ENCODE measurements around the gene AMH.

AMH gene

DNA sequence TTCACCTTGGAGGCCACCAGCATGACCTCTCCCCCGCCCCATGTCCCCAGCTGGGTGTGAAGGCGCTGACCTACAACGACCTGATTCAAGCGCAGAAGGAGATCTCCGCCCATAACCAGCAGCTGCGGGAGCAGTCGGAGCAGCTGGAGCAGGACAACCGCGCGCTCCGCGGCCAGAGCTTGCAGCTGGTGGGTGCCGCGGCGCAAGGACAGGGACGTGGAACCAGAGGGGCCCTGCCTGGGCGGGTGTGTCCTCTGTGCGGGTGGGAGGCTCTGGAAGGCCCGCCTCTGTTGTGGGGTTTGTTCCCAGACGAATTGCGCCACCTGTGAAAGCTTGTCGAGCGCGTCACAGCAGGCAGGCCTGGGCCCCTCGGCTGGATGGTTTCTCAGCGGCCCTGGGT lies 35.3 kb upstream of the AMH start:
- Mint-ChIP-seq H3K9me3 (no peaks in the 10 kb centered on the region), H3K27ac (no peak overlapping the region), H3K36me3 (peaks cover 36% of the 10 kb centered on the region), H3K4me3 (no peak overlapping the region), H3K27me3 (no peaks in the 10 kb centered on the region), H3K4me1 (peaks cover 21% of the 10 kb centered on the region)
- no peak for DNase-seq
- CTCF ChIA-PET = no interaction called here

DNA sequence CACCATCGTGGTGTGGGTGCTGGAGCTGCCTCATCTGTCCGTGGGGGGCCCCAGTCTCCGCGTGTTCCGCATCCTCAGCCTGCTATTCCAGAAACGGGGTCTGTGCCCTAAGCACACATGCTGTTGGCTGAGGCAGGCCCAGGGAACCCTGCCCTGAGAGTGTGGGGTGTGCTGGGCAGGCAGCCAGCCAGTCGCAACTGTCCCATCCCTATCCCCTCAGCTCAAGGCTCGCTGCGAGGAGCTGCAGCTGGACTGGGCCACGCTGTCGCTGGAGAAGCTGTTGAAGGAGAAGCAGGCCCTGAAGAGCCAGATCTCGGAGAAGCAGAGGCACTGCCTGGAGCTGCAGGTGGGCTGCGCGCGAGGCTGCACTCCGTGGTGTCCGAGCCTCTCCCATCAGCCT lies 34.9 kb upstream of the AMH start:
- H3K4me3 Mint-ChIP-seq = no peak overlapping the region
- no peak for DNase-seq
- peaks cover 36% of the 10 kb centered on the region for H3K36me3 Mint-ChIP-seq
- H3K4me1 Mint-ChIP-seq = peaks cover 21% of the 10 kb centered on the region
- H3K27me3 Mint-ChIP-seq = no peaks in the 10 kb centered on the region
- H3K27ac Mint-ChIP-seq = no peak overlapping the region
- CTCF ChIA-PET = interaction anchor here (0.5 kb wide), 1 partner anchor 177 kb away, joined by 3 read pairs; no protein-coding TSS in a partner anchor
- no peaks in the 10 kb centered on the region for H3K9me3 Mint-ChIP-seq

- Mint-ChIP-seq H3K4me3 (no peak overlapping the region), H3K27me3 (no peaks in the 10 kb centered on the region), H3K36me3 (peaks cover 37% of the 10 kb centered on the region), H3K4me1 (peaks cover 21% of the 10 kb centered on the region), H3K27ac (no peak overlapping the region), H3K9me3 (no peaks in the 10 kb centered on the region)
- CTCF ChIA-PET = interaction anchor here (0.7 to 1.5 kb wide), 2 partner anchors 16 to 59 kb away, joined by 4 read pairs; no protein-coding TSS in a partner anchor
- peak; percentile 46 for DNase-seq
Measured at GRCh38 chr19:2215281-2215751, 33.8 kb upstream of the AMH start.

GRCh38 chr19:2216361-2217225 lies 32.5 kb upstream of the AMH start:
- Mint-ChIP-seq H3K9me3 (no peaks in the 10 kb centered on the region), H3K27ac (peak overlapping the region; percentile 1), H3K27me3 (no peaks in the 10 kb centered on the region), H3K4me1 (peaks cover 21% of the 10 kb centered on the region), H3K36me3 (peaks cover 36% of the 10 kb centered on the region), H3K4me3 (no peak overlapping the region)
- CTCF ChIA-PET = interaction anchor here (1.1 to 1.5 kb wide), 2 partner anchors 14 to 19 kb away, joined by 3 to 4 read pairs; partner anchors contain the start of gene PLEKHJ1
- DNase-seq = no peak

- no peak overlapping the region for H3K4me3 Mint-ChIP-seq
Measured at GRCh38 chr19:2217591-2217990, 31.5 kb upstream of the AMH start.

DNA sequence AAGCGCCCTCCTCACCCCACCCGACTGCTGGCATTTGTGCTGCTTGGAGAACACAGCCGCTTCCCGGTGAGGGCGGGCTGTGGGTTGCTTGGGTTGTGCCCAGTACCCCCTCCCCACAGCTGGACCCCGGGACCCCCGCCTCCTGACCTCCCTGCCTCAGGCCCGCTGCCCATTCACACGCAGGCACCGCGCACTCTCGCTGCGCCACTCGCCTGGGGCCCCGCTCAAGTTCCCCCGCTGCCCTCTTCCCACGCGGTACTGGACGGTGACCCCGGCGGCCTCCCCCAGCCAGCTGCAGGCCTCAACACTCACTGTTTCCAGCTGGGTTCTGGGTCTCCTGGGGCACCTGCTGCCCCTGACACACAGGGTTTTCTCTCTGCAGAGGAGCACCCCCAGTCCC lies 29.4 kb upstream of the AMH start:
- no peak overlapping the region for H3K27ac Mint-ChIP-seq
- no peaks in the 10 kb centered on the region for H3K9me3 Mint-ChIP-seq
- peaks cover 17% of the 10 kb centered on the region for H3K4me1 Mint-ChIP-seq
- H3K4me3 Mint-ChIP-seq = no peak overlapping the region
- DNase-seq = no peak
- CTCF ChIA-PET = no interaction called here
- no peaks in the 10 kb centered on the region for H3K27me3 Mint-ChIP-seq
- peaks cover 36% of the 10 kb centered on the region for H3K36me3 Mint-ChIP-seq

More at GRCh38 chr19:2217591-2217990, 31.5 kb upstream of the AMH start:
- Mint-ChIP-seq H3K4me1 (peaks cover 21% of the 10 kb centered on the region), H3K27ac (no peak overlapping the region), H3K36me3 (peaks cover 29% of the 10 kb centered on the region), H3K9me3 (no peaks in the 10 kb centered on the region), H3K27me3 (no peaks in the 10 kb centered on the region)
- CTCF ChIA-PET = no interaction called here
- DNase-seq = no peak

DNA sequence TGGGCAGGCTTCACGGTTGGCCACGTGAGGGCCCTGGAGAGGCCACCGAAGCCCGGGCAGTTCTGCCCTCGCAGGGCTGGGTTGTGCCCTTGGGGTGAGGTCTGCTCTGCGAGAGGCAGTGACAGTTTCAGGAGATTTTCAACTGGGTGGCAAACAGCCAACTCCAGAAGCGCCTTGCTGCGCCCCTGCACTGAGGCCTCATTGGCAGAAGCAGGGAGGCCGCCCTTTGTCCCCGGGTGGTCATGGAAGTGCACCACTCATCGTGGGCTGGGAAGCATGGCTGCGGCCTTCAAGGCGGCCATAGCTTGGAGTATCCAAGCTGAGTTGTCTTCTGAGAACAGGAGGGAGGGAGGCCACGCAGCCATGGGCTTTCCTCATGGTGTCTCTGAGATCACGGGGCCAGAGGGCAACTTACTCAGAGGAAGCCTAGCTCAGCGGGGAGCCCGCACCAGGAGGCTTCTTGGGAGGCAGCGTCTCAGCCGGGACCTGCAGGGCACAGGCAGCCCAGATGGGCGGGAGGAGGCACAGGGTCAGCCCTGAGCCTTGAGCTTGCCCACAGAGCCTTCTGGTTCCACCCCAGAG lies 27.8 kb upstream of the AMH start:
- DNase-seq = no peak
- CTCF ChIA-PET = interaction anchor here (1.0 kb wide), 1 partner anchor 65 kb away, joined by 4 read pairs; no protein-coding TSS in a partner anchor
- Mint-ChIP-seq H3K27ac (no peak overlapping the region), H3K36me3 (peaks cover 39% of the 10 kb centered on the region), H3K4me1 (peaks cover 4% of the 10 kb centered on the region), H3K27me3 (no peaks in the 10 kb centered on the region), H3K9me3 (no peaks in the 10 kb centered on the region), H3K4me3 (no peak overlapping the region)

- Mint-ChIP-seq H3K27ac (no peak overlapping the region), H3K9me3 (no peaks in the 10 kb centered on the region), H3K4me3 (no peak overlapping the region), H3K36me3 (peaks cover 36% of the 10 kb centered on the region), H3K27me3 (no peaks in the 10 kb centered on the region), H3K4me1 (peaks cover 4% of the 10 kb centered on the region)
- DNase-seq = no peak
- CTCF ChIA-PET = interaction anchor here (1.0 kb wide), 1 partner anchor 66 kb away, joined by 4 read pairs; no protein-coding TSS in a partner anchor
Measured at GRCh38 chr19:2221918-2222317, 27.2 kb upstream of the AMH start.

DNA sequence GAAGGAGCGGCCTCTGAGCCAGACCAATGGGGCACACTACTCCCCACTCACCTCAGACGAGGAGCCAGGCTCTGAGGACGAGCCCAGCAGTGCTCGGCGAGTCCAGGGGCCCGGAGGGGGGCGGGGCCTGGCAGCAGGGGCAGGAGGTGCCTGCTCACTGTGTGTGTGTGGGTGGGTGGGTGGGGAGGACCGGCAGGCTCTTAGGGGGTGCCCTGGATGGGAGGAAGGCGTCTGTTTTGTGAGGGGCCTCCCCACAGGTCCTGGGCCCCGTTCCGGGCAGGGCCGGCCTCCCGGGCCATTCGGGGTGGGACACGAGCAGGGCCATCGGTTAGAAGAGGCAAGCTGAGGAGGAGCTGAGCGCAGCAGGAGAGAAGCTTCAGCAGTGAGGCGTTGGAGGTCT lies 25.7 kb upstream of the AMH start:
- DNase-seq = no peak
- CTCF ChIA-PET = no interaction called here

GRCh38 chr19:2223959-2224358 lies 25.2 kb upstream of the AMH start:
- H3K4me1 Mint-ChIP-seq = peaks cover 4% of the 10 kb centered on the region
- no peak for DNase-seq
- H3K27ac Mint-ChIP-seq = no peak overlapping the region
- H3K36me3 Mint-ChIP-seq = peaks cover 35% of the 10 kb centered on the region
- H3K4me3 Mint-ChIP-seq = no peak overlapping the region
- no peaks in the 10 kb centered on the region for H3K9me3 Mint-ChIP-seq
- H3K27me3 Mint-ChIP-seq = no peaks in the 10 kb centered on the region
- CTCF ChIA-PET = no interaction called here

More for the DNA sequence above, 25.7 kb upstream of the AMH start:
- no peak overlapping the region for H3K4me3 Mint-ChIP-seq
- H3K27me3 Mint-ChIP-seq = no peaks in the 10 kb centered on the region
- H3K9me3 Mint-ChIP-seq = no peaks in the 10 kb centered on the region
- peaks cover 4% of the 10 kb centered on the region for H3K4me1 Mint-ChIP-seq
- H3K27ac Mint-ChIP-seq = no peak overlapping the region
- peaks cover 34% of the 10 kb centered on the region for H3K36me3 Mint-ChIP-seq

GRCh38 chr19:2224754-2225349 lies 24.3 kb upstream of the AMH start:
- H3K9me3 Mint-ChIP-seq = no peaks in the 10 kb centered on the region
- no peak for DNase-seq
- no peaks in the 10 kb centered on the region for H3K27me3 Mint-ChIP-seq
- H3K4me3 Mint-ChIP-seq = no peak overlapping the region
- H3K4me1 Mint-ChIP-seq = peaks cover 4% of the 10 kb centered on the region
- H3K27ac Mint-ChIP-seq = peak overlapping the region; percentile 55
- H3K36me3 Mint-ChIP-seq = peaks cover 40% of the 10 kb centered on the region
- CTCF ChIA-PET = no interaction called here

GRCh38 chr19:2225415-2226050 lies 23.6 kb upstream of the AMH start:
- no peak overlapping the region for H3K27ac Mint-ChIP-seq

DNA sequence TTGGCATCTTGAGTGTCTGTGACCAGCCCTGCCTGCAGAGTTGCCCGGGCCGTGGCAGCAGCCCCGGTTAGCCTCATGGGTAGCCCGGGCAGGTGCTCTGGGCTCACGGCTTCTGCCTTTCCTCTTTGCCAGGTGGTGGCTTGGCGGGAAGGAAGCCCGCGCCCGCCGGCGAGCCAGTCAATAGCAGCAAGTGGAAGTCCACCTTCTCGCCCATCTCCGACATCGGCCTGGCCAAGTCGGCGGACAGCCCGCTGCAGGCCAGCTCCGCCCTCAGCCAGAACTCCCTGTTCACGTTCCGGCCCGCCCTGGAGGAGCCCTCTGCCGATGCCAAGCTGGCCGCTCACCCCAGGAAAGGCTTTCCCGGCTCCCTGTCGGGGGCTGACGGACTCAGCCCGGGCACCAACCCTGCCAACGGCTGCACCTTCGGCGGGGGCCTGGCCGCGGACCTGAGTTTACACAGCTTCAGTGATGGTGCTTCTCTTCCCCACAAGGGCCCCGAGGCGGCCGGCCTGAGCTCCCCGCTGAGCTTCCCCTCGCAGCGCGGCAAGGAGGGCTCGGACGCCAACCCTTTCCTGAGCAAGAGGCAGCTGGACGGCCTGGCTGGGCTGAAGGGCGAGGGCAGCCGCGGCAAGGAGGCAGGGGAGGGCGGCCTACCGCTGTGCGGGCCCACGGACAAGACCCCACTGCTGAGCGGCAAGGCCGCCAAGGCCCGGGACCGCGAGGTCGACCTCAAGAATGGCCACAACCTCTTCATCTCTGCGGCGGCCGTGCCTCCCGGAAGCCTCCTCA lies 22.9 kb upstream of the AMH start:
- CTCF ChIA-PET = no interaction called here
- peaks cover 38% of the 10 kb centered on the region for H3K36me3 Mint-ChIP-seq
- no peak for DNase-seq

More at GRCh38 chr19:2225415-2226050, 23.6 kb upstream of the AMH start:
- H3K4me1 Mint-ChIP-seq = peaks cover 4% of the 10 kb centered on the region
- H3K9me3 Mint-ChIP-seq = no peaks in the 10 kb centered on the region
- H3K27me3 Mint-ChIP-seq = no peaks in the 10 kb centered on the region
- H3K36me3 Mint-ChIP-seq = peaks cover 41% of the 10 kb centered on the region
- no peak for DNase-seq
- CTCF ChIA-PET = no interaction called here
- H3K4me3 Mint-ChIP-seq = no peak overlapping the region

More for the DNA sequence above, 22.9 kb upstream of the AMH start:
- Mint-ChIP-seq H3K27ac (no peak overlapping the region), H3K4me1 (peaks cover 4% of the 10 kb centered on the region), H3K27me3 (no peaks in the 10 kb centered on the region), H3K4me3 (no peak overlapping the region), H3K9me3 (no peaks in the 10 kb centered on the region)

Data from activated naive CD4-positive, alpha-beta T cell treated with anti-CD3 and anti-CD28 coated beads, Interleukin-2, amount 10 ng/mL, durations not matched to agents 7 days and 5 days (primary cell).